Measurements from ENCODE around the gene JAKMIP3.

The JAKMIP3 gene

GRCh38 chr10:132059760-132060508, 5.8 kb upstream of the JAKMIP3 start:
- no peak for TF ChIP-seq CTCF (IDR thresholded peaks at IDR 0.05; ENCODE audit: insufficient read depth, missing control alignments)
- FAIRE-seq, result no peak
- no peak for DNase-seq (ENCODE audit: insufficient read length, low spot score)

- no peak for TF ChIP-seq CTCF (IDR thresholded peaks at IDR 0.05; ENCODE audit: insufficient read depth, missing control alignments)
- DNase-seq (ENCODE audit: insufficient read length, low spot score), result no peak
- FAIRE-seq, result no peak
Observed at GRCh38 chr10:132061030-132061429, 4.7 kb upstream of the JAKMIP3 start.

GRCh38 chr10:132061465-132061864, 4.3 kb upstream of the JAKMIP3 start:
- no peak for FAIRE-seq
- DNase-seq (ENCODE audit: insufficient read length, low spot score), result no peak

GRCh38 chr10:132062116-132062515, 3.6 kb upstream of the JAKMIP3 start:
- TF ChIP-seq CTCF (IDR thresholded peaks at IDR 0.05; ENCODE audit: insufficient read depth, missing control alignments), result no peak
- no peak for FAIRE-seq
- no peak for DNase-seq (ENCODE audit: insufficient read length, low spot score)

More at GRCh38 chr10:132061465-132061864, 4.3 kb upstream of the JAKMIP3 start:
- no peak for TF ChIP-seq CTCF (IDR thresholded peaks at IDR 0.05; ENCODE audit: insufficient read depth, missing control alignments)

- FAIRE-seq, result no peak
- no peak for TF ChIP-seq CTCF (IDR thresholded peaks at IDR 0.05; ENCODE audit: insufficient read depth, missing control alignments)
Observed at GRCh38 chr10:132062641-132063390, 2.9 kb upstream of the JAKMIP3 start.

GRCh38 chr10:132063432-132063831, 2.3 kb upstream of the JAKMIP3 start:
- TF ChIP-seq CTCF (IDR thresholded peaks at IDR 0.05; ENCODE audit: insufficient read depth, missing control alignments), result no peak
- DNase-seq (ENCODE audit: insufficient read length, low spot score), result no peak
- no peak for FAIRE-seq

More at GRCh38 chr10:132062641-132063390, 2.9 kb upstream of the JAKMIP3 start:
- DNase-seq (ENCODE audit: insufficient read length, low spot score), result no peak

All from D721Med (cell line).